Stimulated activated CD4-positive, alpha-beta T cell treated with anti-CD3 and anti-CD28 coated beads, Interleukin-2, amount 100 ng/mL, for 24 hours (primary cell): ENCODE data around the gene OR8D2.
"Not testable (repeated sequence)": the region's sequence is repeated elsewhere in the genome, so short reads cannot be mapped to it uniquely, and the experiment has no call there.

Experiments
- DNase-seq, 2 donors: peaks; one replicate each; pipeline ENCODE4 v3.0.0-alpha.2; 2020

Gene OR8D2

DNA sequence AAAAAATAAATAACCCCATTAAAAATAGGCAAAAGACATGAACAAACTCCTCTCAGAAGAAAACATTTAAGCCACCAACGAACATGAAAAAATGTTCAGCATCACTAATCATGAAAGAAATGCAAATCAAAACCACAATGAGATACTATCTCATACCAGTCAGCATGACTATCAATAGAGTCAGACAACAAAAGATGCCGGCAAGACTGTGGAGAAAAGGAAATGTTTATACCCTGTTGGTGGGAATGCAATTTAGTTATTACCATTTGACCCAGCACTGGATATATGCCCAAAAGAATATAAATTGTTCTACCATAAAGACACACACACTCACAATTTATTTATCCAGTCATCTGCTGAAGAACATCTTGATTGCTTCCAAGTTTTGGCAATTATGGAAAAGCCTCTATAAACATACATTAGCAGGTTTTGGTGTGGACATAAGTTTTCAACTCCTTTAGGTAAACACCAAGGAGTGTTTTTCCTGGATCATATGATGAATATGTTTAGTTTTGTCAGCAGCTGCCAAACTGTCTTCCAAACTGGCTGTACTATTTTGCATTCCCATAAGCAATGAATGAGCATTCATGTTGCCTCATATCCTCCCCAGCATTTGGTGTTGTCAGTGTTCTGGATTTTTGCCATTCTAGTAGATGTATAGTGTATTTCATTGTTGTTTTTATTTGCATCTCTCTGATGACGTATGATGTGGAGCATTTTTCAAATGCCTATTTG, 34.2 kb downstream of the OR8D2 start:
- DNase-seq = no peak

DNA sequence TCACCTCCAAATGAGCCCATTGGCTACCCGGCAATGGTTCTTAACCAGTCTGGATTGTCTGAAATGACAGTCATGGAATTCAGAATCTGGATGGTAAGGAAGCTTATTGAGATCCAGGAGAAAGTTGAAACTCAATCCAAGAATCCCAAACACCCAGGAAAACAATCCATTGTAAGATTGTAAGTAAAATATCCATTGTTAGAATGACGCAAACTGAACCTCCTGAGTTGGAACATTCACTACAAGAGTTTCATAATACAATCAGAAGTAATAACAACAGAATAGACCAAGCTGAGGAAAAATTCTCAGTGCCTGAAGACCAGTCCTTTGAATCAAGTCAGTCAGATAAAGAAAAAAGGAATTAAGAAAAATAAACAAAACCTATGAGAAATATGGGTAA, 41.7 kb downstream of the OR8D2 start:
- no peak for DNase-seq

DNA sequence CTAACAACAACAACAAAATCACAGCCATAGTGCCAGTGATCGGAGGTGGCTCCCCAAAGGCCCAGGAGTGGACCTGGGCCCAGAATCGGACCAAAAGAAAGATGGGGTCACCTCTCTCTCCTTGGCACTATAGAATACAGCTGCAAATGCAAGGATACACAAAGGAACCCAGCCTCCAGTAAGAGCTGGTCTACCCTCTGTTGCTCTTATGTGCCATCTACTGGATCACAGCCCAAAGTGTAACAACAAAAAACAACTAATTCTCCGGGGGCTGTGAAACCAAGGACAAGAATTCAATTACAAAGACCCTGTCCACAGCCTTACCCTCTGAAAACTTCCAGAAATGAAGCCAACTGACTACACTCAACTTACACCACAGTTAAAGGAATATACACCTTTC, 42.2 kb downstream of the OR8D2 start:
- DNase-seq = no peak

DNA sequence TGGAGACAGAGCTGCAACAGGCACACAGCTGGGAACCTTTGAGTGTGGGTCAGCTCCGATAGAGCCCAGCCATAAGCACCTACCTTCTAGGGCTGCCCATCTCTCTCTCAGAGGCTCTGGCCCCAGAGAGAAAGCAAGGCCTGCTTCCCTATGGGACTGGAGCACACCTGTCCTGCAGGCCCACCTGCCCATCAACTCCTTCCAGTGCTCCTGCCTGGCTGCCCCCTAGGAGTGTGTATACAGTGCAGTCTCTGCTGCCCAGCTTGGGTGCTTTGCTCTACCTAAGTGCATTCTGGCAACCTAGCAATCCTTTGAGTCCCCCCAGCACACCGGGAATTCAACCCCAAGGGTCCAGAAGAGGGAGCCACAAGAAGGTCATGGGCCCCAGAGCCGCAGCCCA, 42.8 kb downstream of the OR8D2 start:
- no peak for DNase-seq

DNA sequence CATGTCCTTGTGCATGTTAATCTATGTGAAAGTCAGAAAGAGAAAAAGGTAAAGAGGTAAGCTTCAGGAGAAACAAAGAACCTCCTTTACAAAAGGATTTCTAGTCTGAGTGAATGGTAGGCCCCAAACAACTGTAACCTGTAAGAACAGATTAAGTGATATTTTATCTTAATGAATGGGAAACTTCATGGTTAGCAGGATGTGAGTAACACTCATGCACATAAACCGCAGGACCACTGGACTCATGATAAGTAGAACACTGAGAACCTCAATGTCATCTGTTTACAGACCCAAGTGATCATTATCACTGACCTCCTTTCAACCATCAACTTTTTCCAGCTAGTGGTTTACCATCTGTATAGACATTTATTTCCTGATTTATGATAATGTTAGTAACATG, 43.9 kb downstream of the OR8D2 start:
- no peak for DNase-seq

DNA sequence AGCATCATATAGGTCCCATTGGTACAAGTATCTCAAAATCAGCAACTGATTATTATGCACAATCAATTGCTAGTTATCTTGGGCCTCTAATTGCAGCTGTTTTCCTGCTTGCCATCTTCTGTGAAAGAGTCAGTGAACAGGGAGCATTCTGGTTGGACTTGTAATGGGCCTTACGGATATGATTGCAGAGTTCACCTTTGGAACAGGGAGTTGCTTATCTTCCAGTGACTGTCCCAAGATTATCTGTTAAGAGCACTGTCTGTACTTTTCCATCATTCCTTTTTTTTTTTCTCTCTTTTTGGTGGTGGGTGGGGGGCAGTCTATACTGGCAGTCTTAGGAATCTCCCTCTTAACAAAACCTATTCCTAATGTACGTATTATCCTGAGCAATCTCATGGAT, 46.0 kb downstream of the OR8D2 start:
- DNase-seq = no peak

DNA sequence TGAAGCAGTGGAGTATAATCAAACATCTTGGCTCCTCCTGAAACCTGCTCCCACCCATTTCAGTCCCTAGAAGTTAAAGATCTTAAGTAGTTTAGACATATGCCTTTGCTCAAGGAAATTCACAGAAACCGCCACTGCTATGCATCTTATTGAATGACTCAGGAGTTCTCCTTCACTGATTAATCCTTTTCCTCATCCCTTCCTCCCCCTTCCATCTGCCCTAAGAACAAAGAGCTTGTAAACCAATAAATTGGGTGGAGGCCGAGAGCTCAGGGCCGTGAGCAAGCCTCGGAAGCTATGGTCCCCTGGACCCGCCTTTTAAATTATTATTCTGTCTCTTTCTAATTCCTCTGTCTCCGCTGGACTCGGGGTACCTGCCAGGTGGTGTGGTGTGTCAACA, 49.1 kb downstream of the OR8D2 start:
- DNase-seq = not testable (repeated sequence)
